ENCODE results near the gene JSRP1.
"Not testable (repeated sequence)": the region's sequence is repeated elsewhere in the genome, so short reads cannot be mapped to it uniquely, and the experiment has no call there.

Gene JSRP1

GRCh38 chr19:2282062-2282861, 26.0 kb upstream of the JSRP1 start, which contains the start of gene PEAK3:
PEAK3 (minus strand) TSS chr19:2282175; CDS start chr19:2280931, 1,244 bp downstream.
- in situ Hi-C loops (cut with MboI; ENCODE audit: low sequenced_read_pairs): no loop called here

- in situ Hi-C loops (cut with MboI; ENCODE audit: low sequenced_read_pairs): not testable (repeated sequence)
Measured at GRCh38 chr19:2281265-2282061, 25.2 kb upstream of the JSRP1 start.

GRCh38 chr19:2280633-2281264, 24.5 kb upstream of the JSRP1 start:
- in situ Hi-C loops (cut with MboI; ENCODE audit: low sequenced_read_pairs): no loop called here

GRCh38 chr19:2278459-2279158, 22.4 kb upstream of the JSRP1 start:
- in situ Hi-C loops (cut with MboI; ENCODE audit: low sequenced_read_pairs): no loop called here

- in situ Hi-C loops (cut with MboI; ENCODE audit: low sequenced_read_pairs): no loop called here
Measured at GRCh38 chr19:2277138-2277537, 20.9 kb upstream of the JSRP1 start.

GRCh38 chr19:2276429-2276986, 20.3 kb upstream of the JSRP1 start:
- in situ Hi-C loops (cut with MboI; ENCODE audit: low sequenced_read_pairs): no loop called here

- in situ Hi-C loops (cut with MboI; ENCODE audit: low sequenced_read_pairs): no loop called here
Measured at GRCh38 chr19:2275588-2276428, 19.6 kb upstream of the JSRP1 start.

- in situ Hi-C loops (cut with MboI; ENCODE audit: low sequenced_read_pairs): no loop called here
Measured at GRCh38 chr19:2274931-2275535, 18.8 kb upstream of the JSRP1 start.

- in situ Hi-C loops (cut with MboI; ENCODE audit: low sequenced_read_pairs): no loop called here
Measured at GRCh38 chr19:2274185-2274711, 18.0 kb upstream of the JSRP1 start.

- in situ Hi-C loops (cut with MboI; ENCODE audit: low sequenced_read_pairs): no loop called here
Measured at GRCh38 chr19:2273356-2274184, 17.4 kb upstream of the JSRP1 start.

GRCh38 chr19:2271234-2272103, 15.3 kb upstream of the JSRP1 start:
- in situ Hi-C loops (cut with MboI; ENCODE audit: low sequenced_read_pairs): no loop called here

- in situ Hi-C loops (cut with MboI; ENCODE audit: low sequenced_read_pairs): no loop called here
Measured at GRCh38 chr19:2270423-2271233, 14.4 kb upstream of the JSRP1 start.

- in situ Hi-C loops (cut with MboI; ENCODE audit: low sequenced_read_pairs): no loop called here
Measured at GRCh38 chr19:2270157-2270422, 13.9 kb upstream of the JSRP1 start.

- in situ Hi-C loops (cut with MboI; ENCODE audit: low sequenced_read_pairs): no loop called here
Measured at GRCh38 chr19:2269244-2270156, 13.3 kb upstream of the JSRP1 start.

- in situ Hi-C loops (cut with MboI; ENCODE audit: low sequenced_read_pairs): no loop called here
Measured at GRCh38 chr19:2268861-2269243, 12.6 kb upstream of the JSRP1 start.

GRCh38 chr19:2268480-2268830, 12.2 kb upstream of the JSRP1 start:
- in situ Hi-C loops (cut with MboI; ENCODE audit: low sequenced_read_pairs): no loop called here

All from HL-60/S4 (cell line).